Ovary (tissue), 3 donors: ENCODE data around the gene ASB15.

Source experiments
- CTCF ChIP-seq, 3 donors: fragments of 450-650 bp in 2 of 3; fragments of 200-600 bp in 1 of 3; IDR thresholded peaks; one replicate each; pipeline versions ENCODE4 v1.5.1 to v1.8.0; 2016 to 2022; ENCODE audit warnings: antibody characterized with exemption in 3 of 3, mild to moderate bottlenecking in 1 of 3
- EP300 ChIP-seq: sonication (generic); formaldehyde crosslinking; IDR thresholded peaks from one replicate; pipeline ENCODE4 v1.6.1; 2017; ENCODE audit warnings: antibody characterized with exemption
- POLR2A ChIP-seq: fragments of 450-650 bp; IDR thresholded peaks from one replicate; pipeline ENCODE4 v1.6.1; 2017; ENCODE audit warnings: antibody characterized with exemption, mild to moderate bottlenecking, moderate library complexity
- donor health status: DM: no; HTN: no; CAD: no.

GRCh38 chr7:123607423-123607975, 5.9 kb downstream of the ASB15 start:
- TF ChIP-seq CTCF (IDR thresholded peaks at IDR 0.05) (no peak), POLR2A (no peak), EP300 (no peak)
